K562 (cell line): ENCODE measurements around the gene CSNK1D. TPM values are rescaled to one million over a fixed set of nuclear protein-coding genes. Genes with fewer than 3 reads are reported as not detected.

ENCODE experiments used
- BCOR ChIP-seq: fragments of 450-650 bp; IDR thresholded peaks from 2 replicates; pipeline ENCODE4 v1.6.1; 2016
- DPF2 ChIP-seq: fragments of 450-650 bp; IDR thresholded peaks from 2 replicates; pipeline ENCODE4 v1.6.1; 2016
- GABPA ChIP-seq: fragments of 200-800 bp; sonication (Bioruptor generic); conservative IDR thresholded peaks from 2 replicates; pipeline ENCODE4 v1.6.1; 2016; ENCODE audit warnings: low read depth, missing genetic modification characterization, missing compliant biosample characterization
- JUND ChIP-seq, 2 experiments: IDR thresholded peaks; 2 replicates in 1 of 2; 3 replicates in 1 of 2; pipeline ENCODE4 v1.6.1; 2011; ENCODE audit warnings: borderline replicate concordance in 2 of 2, low read depth in 2 of 2, low read length in 2 of 2, improper control_type of control experiment in 1 of 2, missing biosample characterization in 1 of 2, missing genetic modification characterization in 1 of 2, missing genetic modification reagents in 1 of 2
- SIX5 ChIP-seq, 2 experiments: IDR thresholded peaks; 2 replicates each; pipeline ENCODE4 v1.6.1; 2011; ENCODE audit warnings: low read length in 2 of 2, borderline replicate concordance in 1 of 2, low read depth in 1 of 2, mild to moderate bottlenecking in 1 of 2, moderate library complexity in 1 of 2; ENCODE audit not compliant: insufficient read depth in 1 of 2
- SMAD2 ChIP-seq: fragments of 150-350 bp; IDR thresholded peaks from 2 replicates; pipeline ENCODE4 v1.6.1; 2014; ENCODE audit warnings: low read depth, mild to moderate bottlenecking, low read length
- SMARCC2 ChIP-seq: fragments of 450-650 bp; IDR thresholded peaks from 2 replicates; pipeline ENCODE4 v1.6.1; 2017; ENCODE audit warnings: antibody characterized with exemption, moderate library complexity, mild to moderate bottlenecking, low read depth
- TBL1XR1 ChIP-seq, 2 experiments: IDR thresholded peaks; 2 replicates each; pipeline ENCODE4 v1.6.1; 2012; ENCODE audit warnings: improper control_type of control experiment in 2 of 2, low read length in 2 of 2, mild to moderate bottlenecking in 1 of 2
- ZNF324 ChIP-seq: fragments of 250-450 bp; sonication (Bioruptor Pico); IDR thresholded peaks from 2 replicates; pipeline ENCODE4 v1.4.0; 2020; ENCODE audit warnings: mild to moderate bottlenecking
- polyA plus RNA-seq, 8 experiments: library from polyadenylated mRNA; depleted of rRNA in 4 of 8; stranded (reverse) in 5 of 8; unstranded in 3 of 8; fragments of >200 nt; fragmentation: Nextera tagmentation in 2 of 8; fragmentation: Illumina TruSeq in 1 of 8; extraction: Ambion mirVana in 2 of 8; extraction: Trizol in 1 of 8; gene quantifications; 2 replicates each; pipeline versions ENCODE4 v1.2.1 to v1.2.3, GENCODE V29; 2011 to 2014; ENCODE audit warnings: inconsistent platforms in 1 of 8, missing spikeins in 1 of 8
- total RNA-seq, 7 experiments: library from RNA; depleted of rRNA in 6 of 7; stranded (reverse); fragments of >200 nt in 6 of 7; fragmentation: Illumina TruSeq in 2 of 7; extraction: Trizol in 2 of 7; gene quantifications; 2 replicates each; pipeline versions ENCODE4 v1.2.1 to v1.2.3, GENCODE V29; 2011 to 2021; ENCODE audit warnings: low replicate concordance in 1 of 7
- TF ChIP-seq, protein P1 (sequence below): sonication (generic); formaldehyde crosslinking; IDR thresholded peaks from 2 replicates; pipeline ENCODE4 v1.8.0; 2022; ENCODE audit warnings: mild to moderate bottlenecking, missing genetic modification reagents
- TF ChIP-seq, protein P2 (sequence below): fragments of 250-450 bp; sonication (Bioruptor Pico); IDR thresholded peaks from 2 replicates; pipeline ENCODE4 v1.5.0; 2021; ENCODE audit warnings: mild to moderate bottlenecking, moderate library complexity
- TF ChIP-seq, protein P3 (sequence below): fragments of 250-450 bp; sonication (Bioruptor Pico); IDR thresholded peaks from 2 replicates; pipeline ENCODE4 v1.5.0; 2020; ENCODE audit warnings: mild to moderate bottlenecking, borderline replicate concordance
- TF ChIP-seq, protein P4 (sequence below): fragments of 450-650 bp; IDR thresholded peaks from 2 replicates; pipeline ENCODE4 v1.6.1; 2016; ENCODE audit warnings: borderline replicate concordance

Gene CSNK1D
- total and polyA plus RNA-seq, 9 of the 15 experiments (the other 6 are each of a cell fraction or from before 2014, with no cell fraction given) = 6.5 to 133 (median 41.3) TPM

DNA sequence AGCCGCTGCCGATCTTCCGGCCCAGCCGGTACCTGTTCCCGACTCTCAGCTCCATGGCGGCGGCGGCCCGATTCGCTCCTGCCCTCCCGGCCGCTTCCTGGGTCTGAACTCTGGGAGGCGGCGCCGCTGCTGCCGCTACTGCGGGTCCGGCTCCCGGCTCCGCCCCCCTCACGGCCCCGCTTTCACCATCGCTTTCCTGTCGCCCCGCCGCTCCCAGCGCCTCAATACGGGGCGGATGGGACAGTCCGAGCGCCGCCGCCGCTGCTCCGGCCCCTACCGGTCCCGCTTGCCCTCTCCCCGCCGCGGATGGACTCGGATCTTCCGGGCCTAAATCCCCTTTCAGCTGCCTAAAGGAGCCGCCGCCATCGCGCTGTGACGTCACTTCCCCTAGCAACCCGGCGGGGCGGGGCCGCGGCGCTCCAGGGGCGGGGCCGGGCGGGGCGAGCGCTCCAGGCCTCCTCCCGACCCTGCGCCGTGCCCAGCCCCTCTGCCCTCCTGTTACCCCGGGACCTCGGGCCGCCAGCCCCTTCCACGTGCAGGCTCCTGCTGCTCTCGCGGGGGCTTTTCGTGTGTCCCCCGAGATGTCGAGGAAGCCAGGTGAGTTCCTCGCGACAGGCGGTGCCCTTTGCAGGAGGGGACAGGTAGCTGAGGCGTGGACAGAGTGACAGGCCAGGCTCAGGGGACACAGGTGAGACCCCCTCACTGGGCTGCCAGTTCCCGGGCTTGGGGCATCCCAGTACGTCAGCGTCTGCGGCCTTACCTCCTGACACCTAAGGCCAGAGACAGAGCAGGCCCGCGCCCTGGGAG, at the start of gene CSNK1D (continued):
- TF ChIP-seq, protein P1, sequence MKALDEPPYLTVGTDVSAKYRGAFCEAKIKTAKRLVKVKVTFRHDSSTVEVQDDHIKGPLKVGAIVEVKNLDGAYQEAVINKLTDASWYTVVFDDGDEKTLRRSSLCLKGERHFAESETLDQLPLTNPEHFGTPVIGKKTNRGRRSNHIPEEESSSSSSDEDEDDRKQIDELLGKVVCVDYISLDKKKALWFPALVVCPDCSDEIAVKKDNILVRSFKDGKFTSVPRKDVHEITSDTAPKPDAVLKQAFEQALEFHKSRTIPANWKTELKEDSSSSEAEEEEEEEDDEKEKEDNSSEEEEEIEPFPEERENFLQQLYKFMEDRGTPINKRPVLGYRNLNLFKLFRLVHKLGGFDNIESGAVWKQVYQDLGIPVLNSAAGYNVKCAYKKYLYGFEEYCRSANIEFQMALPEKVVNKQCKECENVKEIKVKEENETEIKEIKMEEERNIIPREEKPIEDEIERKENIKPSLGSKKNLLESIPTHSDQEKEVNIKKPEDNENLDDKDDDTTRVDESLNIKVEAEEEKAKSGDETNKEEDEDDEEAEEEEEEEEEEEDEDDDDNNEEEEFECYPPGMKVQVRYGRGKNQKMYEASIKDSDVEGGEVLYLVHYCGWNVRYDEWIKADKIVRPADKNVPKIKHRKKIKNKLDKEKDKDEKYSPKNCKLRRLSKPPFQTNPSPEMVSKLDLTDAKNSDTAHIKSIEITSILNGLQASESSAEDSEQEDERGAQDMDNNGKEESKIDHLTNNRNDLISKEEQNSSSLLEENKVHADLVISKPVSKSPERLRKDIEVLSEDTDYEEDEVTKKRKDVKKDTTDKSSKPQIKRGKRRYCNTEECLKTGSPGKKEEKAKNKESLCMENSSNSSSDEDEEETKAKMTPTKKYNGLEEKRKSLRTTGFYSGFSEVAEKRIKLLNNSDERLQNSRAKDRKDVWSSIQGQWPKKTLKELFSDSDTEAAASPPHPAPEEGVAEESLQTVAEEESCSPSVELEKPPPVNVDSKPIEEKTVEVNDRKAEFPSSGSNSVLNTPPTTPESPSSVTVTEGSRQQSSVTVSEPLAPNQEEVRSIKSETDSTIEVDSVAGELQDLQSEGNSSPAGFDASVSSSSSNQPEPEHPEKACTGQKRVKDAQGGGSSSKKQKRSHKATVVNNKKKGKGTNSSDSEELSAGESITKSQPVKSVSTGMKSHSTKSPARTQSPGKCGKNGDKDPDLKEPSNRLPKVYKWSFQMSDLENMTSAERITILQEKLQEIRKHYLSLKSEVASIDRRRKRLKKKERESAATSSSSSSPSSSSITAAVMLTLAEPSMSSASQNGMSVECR (CRISPR knock-in tag) = no peak
- TF ChIP-seq TBL1XR1 (IDR thresholded peaks at IDR 0.05; ENCODE audit: low read length in 2 of 2) = 0 out of 4 replicates have a peak, but pooled peaks of 1 of the 2 experiments have one; percentile 65
- TF ChIP-seq ZNF324 = no peak
- TF ChIP-seq, protein P2, sequence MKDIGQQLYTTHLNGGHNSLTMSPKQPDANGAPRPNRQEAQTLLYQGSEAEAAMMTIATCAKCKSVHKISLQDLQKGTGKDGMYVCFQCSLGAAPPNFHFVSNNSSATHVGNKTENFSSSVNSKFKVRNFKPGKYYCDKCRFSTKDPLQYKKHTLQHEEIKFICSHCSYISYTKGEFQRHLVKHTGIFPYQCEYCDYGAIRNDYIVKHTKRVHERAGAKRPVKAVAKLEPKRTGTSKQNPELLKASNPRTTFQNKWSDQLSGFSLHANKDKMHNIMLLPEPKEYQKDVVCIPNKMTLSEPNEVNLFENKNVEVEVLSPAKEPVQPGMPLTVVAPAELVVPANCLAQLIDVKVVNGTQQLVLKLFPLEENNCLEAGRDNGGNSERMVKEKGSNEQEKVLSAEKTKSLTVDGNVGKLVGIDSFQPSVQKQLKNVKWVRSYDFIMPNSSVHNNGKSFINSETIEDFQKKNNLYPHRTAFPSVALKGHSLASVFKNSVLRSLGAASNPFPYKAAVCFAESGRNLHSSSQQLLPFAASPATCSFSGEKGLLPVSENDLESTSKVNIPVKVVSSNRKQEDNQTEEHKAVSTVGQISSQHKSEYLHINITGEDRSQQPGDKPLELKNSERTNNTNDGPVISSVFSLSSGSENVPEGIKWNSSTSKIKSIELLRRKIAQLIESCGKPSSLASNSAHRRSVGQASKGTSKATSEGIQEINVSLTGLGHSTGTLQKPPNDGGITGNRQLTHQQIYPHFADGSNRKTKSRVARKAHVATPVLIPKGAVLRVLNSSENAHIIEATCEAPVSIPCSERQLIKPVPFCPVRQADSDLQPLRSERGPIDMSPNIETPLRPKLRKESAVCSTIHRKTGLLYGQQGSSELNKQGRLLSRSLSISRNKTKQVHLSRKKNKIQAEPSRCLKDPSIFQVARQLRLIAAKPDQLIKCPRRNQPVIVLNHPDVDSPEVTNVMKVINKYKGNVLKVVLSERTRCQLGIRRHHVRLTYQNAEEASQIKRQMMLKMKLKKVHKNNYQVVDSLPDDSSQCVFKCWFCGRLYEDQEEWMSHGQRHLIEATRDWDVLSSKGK = no peak
- no peak for TF ChIP-seq BCOR
- TF ChIP-seq, protein P3, sequence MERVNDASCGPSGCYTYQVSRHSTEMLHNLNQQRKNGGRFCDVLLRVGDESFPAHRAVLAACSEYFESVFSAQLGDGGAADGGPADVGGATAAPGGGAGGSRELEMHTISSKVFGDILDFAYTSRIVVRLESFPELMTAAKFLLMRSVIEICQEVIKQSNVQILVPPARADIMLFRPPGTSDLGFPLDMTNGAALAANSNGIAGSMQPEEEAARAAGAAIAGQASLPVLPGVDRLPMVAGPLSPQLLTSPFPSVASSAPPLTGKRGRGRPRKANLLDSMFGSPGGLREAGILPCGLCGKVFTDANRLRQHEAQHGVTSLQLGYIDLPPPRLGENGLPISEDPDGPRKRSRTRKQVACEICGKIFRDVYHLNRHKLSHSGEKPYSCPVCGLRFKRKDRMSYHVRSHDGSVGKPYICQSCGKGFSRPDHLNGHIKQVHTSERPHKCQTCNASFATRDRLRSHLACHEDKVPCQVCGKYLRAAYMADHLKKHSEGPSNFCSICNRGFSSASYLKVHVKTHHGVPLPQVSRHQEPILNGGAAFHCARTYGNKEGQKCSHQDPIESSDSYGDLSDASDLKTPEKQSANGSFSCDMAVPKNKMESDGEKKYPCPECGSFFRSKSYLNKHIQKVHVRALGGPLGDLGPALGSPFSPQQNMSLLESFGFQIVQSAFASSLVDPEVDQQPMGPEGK (CRISPR knock-in tag) = no peak
- peak; percentile 93 for TF ChIP-seq GABPA (tag)
- TF ChIP-seq SMAD2 = no peak
- TF ChIP-seq, protein P4, sequence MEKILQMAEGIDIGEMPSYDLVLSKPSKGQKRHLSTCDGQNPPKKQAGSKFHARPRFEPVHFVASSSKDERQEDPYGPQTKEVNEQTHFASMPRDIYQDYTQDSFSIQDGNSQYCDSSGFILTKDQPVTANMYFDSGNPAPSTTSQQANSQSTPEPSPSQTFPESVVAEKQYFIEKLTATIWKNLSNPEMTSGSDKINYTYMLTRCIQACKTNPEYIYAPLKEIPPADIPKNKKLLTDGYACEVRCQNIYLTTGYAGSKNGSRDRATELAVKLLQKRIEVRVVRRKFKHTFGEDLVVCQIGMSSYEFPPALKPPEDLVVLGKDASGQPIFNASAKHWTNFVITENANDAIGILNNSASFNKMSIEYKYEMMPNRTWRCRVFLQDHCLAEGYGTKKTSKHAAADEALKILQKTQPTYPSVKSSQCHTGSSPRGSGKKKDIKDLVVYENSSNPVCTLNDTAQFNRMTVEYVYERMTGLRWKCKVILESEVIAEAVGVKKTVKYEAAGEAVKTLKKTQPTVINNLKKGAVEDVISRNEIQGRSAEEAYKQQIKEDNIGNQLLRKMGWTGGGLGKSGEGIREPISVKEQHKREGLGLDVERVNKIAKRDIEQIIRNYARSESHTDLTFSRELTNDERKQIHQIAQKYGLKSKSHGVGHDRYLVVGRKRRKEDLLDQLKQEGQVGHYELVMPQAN = peak; percentile 39; the same call in 1 of the 2 replicates
- TF ChIP-seq SIX5 (IDR thresholded peaks at IDR 0.05; ENCODE audit: borderline replicate concordance in 1 of 2, insufficient read depth in 1 of 2, low read depth in 1 of 2, low read length in 2 of 2) = no peak
- peak; percentile 74 for TF ChIP-seq JUND (IDR thresholded peaks at IDR 0.05; ENCODE audit: borderline replicate concordance, low read depth, low read length)
- TF ChIP-seq JUND (tag; IDR thresholded peaks at IDR 0.05; ENCODE audit: borderline replicate concordance, low read depth, low read length) = peak; percentile 36; the same call in 1 of the 3 replicates
- TF ChIP-seq DPF2 = no peak; the same call in 1 of the 2 replicates
- TF ChIP-seq SMARCC2 = no peak
